Activated CD4-positive, CD25-positive, alpha-beta regulatory T cell treated with anti-CD3 and anti-CD28 coated beads, Interleukin-2, amount 50 U/mL, for 72 hours (primary cell): ENCODE measurements around the gene COLEC12.
A peak's percentile ranks its signal among the peaks of the same experiment; 100 is the strongest.

Source experiments
- DNase-seq: peaks from one replicate; pipeline ENCODE4 v3.0.0; 2021

COLEC12 gene

GRCh38 chr18:267688-268552 is 232.6 kb downstream of the COLEC12 start, which contains the start of gene THOC1:
TSS of gene THOC1 (minus strand) at chr18:268047. CDS start at chr18:268019, 28 bp downstream.
- peak; percentile 93 for DNase-seq

- no peak for DNase-seq
These were observed 233.2 kb downstream of the COLEC12 start for GRCh38 chr18:267380-267687.
